Activated T-cell treated with anti-CD3 and anti-CD28 coated beads, Interleukin-2, amount 50 U/mL, for 24 hours (primary cell): ENCODE measurements around the gene CD19.
A peak's percentile ranks its signal among the peaks of the same experiment; 100 is the strongest.
"Not testable (repeated sequence)": the region's sequence is repeated elsewhere in the genome, so short reads cannot be mapped to it uniquely, and the experiment has no call there.

ENCODE experiments used
- DNase-seq: peaks from one replicate; pipeline ENCODE4 v3.0.0-alpha.2; 2020
- H3K27ac Mint-ChIP-seq: 2 replicates; pipeline ENCODE4 v1.8.0; 2020; ENCODE audit warnings: mild to moderate bottlenecking, mixed read lengths
- H3K27me3 Mint-ChIP-seq: 2 replicates; pipeline ENCODE4 v1.8.0; 2020; ENCODE audit warnings: mixed read lengths
- H3K36me3 Mint-ChIP-seq: 2 replicates; pipeline ENCODE4 v1.8.0; 2020; ENCODE audit warnings: low read depth, mixed read lengths
- H3K4me1 Mint-ChIP-seq: 2 replicates; pipeline ENCODE4 v1.8.0; 2020; ENCODE audit warnings: low read depth, mixed read lengths
- H3K4me3 Mint-ChIP-seq: 2 replicates; pipeline ENCODE4 v1.8.0; 2020; ENCODE audit warnings: mild to moderate bottlenecking, moderate library complexity, mixed read lengths
- H3K9me3 Mint-ChIP-seq: 2 replicates; pipeline ENCODE4 v1.8.0; 2020; ENCODE audit warnings: mixed read lengths

Gene CD19

DNA sequence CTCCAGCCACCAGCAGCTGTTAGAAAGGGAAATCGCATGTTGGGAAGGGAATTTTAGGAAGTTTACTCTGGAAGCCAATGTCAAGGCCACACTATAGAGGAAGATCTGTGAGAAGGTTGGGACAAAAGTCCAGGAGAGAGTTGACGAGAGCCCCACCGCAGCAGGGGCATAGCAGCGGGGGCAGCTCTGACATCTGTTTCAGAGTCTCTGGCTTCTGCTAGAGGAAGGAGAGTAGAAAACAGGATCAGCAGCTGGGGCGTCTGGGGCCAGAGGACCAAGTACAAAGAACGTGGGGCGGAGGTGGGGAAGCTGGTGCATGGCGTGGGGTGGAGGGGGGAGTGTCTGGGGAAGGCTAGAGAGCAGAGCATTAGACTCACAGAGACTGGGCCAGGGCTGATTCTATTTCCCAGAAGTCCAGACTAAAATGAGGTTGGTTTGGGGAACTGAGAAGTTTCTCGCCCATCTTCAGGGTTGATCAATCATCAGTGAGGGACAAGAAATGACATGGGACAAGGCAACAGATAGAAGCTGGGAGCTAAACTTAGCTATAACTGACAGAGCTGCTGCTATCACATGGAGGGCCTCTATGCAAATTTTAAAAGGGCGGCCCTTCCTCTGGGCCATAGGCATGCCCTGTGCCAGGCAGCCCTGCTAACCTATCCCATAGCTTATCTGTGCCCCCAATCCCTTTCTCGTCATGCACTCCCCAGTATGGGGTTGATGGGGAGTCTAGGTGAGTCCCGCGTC, 7.9 kb upstream of the CD19 start:
- peak overlapping the region; percentile 90 for H3K4me3 Mint-ChIP-seq
- peaks cover 39% of the 10 kb centered on the region for H3K36me3 Mint-ChIP-seq
- H3K4me1 Mint-ChIP-seq: peaks cover 16% of the 10 kb centered on the region
- H3K27me3 Mint-ChIP-seq: no peaks in the 10 kb centered on the region
- H3K27ac Mint-ChIP-seq: peak overlapping the region; percentile 97
- DNase-seq: no peak
- no peaks in the 10 kb centered on the region for H3K9me3 Mint-ChIP-seq

DNA sequence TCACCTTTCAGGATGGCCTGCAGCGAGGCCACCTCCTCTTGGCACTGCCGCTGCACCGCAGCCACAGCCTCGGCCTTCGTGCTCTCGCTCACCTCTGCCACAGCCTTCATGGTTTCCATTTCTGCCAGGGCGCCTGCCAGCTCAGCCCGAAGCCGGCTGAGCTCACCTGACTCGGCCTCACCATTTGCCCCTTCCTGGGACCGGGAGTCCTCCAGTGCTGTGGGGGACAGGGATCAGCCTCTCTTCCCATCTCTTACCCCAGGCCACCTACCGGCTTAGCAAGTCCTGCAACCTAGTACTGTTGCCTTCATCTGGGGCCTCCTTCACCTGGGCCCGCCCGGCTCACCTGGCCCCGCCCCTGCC, 7.4 kb upstream of the CD19 start:
- Mint-ChIP-seq H3K27me3 (no peaks in the 10 kb centered on the region), H3K36me3 (peaks cover 33% of the 10 kb centered on the region), H3K4me3 (peak overlapping the region; percentile 90), H3K9me3 (no peaks in the 10 kb centered on the region), H3K4me1 (peaks cover 16% of the 10 kb centered on the region), H3K27ac (peak overlapping the region; percentile 97)
- no peak for DNase-seq

DNA sequence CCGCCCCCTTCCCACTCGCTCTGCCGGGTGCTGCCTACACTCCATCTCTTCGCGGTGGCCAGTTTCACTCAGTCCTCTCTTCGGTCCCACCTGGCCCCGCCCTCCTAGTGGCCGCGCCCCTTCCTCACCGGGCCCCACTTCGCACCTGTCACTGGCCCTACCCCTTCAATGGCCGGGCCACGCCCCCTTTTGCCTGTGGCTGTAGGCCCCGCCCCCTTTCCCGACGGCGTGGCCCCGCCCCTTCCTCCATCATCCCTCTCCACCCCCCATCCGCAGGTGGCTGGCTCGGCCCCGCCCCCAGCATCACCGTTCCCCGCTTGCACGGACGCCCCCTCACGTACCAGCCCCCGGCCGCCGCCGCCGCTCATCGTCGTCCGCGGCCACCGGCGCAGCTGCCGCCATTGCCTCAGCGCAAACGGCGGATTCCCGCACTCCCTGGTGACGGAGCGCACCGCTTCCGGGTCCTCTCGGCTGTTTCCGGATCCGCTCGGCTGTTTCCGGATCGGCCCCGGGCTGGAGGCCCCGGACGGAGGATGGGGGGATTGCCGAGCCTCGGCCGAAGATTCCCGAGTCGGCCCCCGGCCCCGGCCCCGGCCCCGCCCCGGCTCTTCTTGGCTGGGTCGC, 6.9 kb upstream of the CD19 start, which contains the start of gene RABEP2:
RABEP2 (minus strand) TSS at position 477 of the 624 bp plus-strand sequence; CDS start at position 402, 75 bp downstream.
- Mint-ChIP-seq H3K4me3 (peak within 1 kb of the TSS; percentile 90), H3K4me1 (peaks cover 16% of the 10 kb centered on the region), H3K9me3 (no peaks in the 10 kb centered on the region), H3K36me3 (peaks cover 29% of the 10 kb centered on the region), H3K27me3 (no peaks in the 10 kb centered on the region), H3K27ac (peak within 1 kb of the TSS; percentile 97)
- peak; percentile 100 for DNase-seq

DNA sequence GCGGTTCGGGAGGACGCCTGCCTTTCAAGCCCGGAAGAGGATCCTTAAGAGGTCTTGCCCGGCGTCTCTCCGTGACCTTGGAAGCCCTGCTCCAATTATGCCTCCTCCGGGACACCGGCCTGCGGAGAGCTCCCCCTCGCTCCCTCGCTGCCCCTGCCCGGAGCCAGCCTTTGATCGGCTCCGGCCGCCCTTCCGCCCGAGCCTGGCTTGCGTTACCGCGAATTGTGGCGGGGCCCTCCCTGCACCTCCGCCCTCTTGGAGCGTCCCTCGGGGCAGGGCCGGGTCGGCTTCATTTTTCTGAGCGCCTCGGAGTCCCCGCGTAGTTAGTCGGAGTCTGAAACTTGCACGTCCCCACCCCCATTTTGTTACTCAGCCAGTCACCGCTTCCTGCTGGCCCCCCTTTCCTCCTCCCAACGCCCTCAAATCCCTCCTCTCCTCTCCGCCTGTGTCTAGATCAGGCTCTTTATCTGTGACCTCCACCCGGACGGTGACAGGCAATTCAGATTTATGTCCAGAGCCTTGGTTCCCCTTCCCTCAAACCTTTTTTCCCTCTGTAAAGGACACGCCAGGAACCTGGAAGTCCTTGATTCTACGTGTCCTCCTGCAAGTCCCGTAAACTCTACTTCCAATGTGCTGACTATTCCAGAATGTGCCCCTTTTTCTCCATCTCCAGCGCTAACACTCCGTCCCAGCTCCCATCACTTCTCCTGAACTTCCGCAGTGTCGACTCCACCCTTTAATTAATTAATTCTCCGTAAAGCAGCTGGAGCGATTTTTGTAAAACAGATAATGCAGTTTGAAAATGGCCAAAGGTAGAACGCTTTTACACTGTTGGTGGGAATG, 6.2 kb upstream of the CD19 start:
- peak; percentile 88 for DNase-seq
- Mint-ChIP-seq H3K36me3 (peaks cover 27% of the 10 kb centered on the region), H3K27ac (peak overlapping the region; percentile 97), H3K4me3 (peak overlapping the region; percentile 90), H3K4me1 (peaks cover 18% of the 10 kb centered on the region), H3K27me3 (no peaks in the 10 kb centered on the region), H3K9me3 (no peaks in the 10 kb centered on the region)

DNA sequence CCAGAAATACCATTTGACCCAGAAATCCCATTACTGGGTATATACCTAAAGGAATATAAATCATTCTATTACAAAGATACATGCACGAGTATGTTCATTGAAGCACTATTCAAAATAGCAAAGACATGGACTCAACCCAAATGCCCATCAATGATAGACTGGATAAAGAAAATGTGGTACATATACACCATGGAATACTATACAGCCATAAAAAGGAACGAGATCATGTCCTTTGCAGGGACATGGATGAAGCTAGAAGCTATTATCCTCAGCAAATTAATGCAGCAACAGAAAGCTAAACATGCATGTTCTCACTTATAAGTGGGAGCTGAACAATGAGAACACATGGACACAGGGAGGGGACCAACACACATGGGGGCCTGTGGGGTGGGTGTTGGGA, 5.5 kb upstream of the CD19 start:
- not testable (repeated sequence) for DNase-seq, H3K9me3 Mint-ChIP-seq, H3K27me3 Mint-ChIP-seq
- peaks cover 24% of the 10 kb centered on the region for H3K36me3 Mint-ChIP-seq
- H3K27ac Mint-ChIP-seq: peak overlapping the region; percentile 97
- H3K4me3 Mint-ChIP-seq: peak overlapping the region; percentile 90
- H3K4me1 Mint-ChIP-seq: peaks cover 23% of the 10 kb centered on the region

DNA sequence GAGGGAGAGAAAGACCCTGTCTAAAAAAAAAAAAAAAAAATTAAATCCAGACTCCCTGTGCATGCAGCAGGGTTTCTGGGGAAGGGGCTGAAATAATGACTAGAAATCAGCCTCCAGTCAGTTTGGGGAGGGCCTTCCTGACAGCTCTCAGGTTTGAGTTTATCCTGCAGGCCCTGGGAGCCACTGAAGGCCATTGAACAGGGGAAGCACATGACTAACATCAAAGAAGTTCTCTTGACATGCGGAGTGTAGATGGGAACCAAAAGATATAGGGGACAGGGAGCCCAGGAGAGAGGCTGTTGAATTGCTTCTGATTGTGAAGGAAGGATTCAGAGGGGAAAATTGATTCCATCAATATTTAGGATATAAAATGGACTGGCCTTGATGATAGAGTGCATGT, 4.0 kb upstream of the CD19 start:
- Mint-ChIP-seq H3K9me3 (no peaks in the 10 kb centered on the region), H3K27ac (no peak overlapping the region), H3K4me1 (peaks cover 23% of the 10 kb centered on the region), H3K36me3 (peaks cover 16% of the 10 kb centered on the region), H3K4me3 (no peak overlapping the region), H3K27me3 (no peaks in the 10 kb centered on the region)
- no peak for DNase-seq

DNA sequence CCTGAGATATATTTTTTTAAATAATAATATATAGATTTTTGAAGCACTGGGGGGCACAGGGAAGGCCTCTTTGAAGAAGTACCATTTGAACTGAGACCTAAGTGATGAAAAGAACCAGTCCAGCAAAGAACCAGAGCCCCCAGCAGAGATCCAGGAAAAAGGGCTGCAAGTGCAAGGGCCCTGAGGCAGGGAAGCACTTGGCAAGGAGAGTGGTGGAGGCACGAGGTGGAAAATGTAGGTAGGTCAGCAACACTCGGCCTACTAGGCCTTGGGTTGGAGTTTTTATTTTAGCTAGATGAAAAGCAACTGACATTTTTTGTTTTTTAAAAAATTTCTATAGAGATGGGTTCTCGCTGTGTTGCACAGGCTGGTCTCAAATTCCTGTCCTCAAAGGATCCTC, 1.6 kb upstream of the CD19 start:
- Mint-ChIP-seq H3K27ac (no peak overlapping the region), H3K27me3 (no peaks in the 10 kb centered on the region), H3K4me3 (no peak overlapping the region), H3K36me3 (peaks cover 6% of the 10 kb centered on the region), H3K9me3 (no peaks in the 10 kb centered on the region), H3K4me1 (peaks cover 14% of the 10 kb centered on the region)
- no peak for DNase-seq

DNA sequence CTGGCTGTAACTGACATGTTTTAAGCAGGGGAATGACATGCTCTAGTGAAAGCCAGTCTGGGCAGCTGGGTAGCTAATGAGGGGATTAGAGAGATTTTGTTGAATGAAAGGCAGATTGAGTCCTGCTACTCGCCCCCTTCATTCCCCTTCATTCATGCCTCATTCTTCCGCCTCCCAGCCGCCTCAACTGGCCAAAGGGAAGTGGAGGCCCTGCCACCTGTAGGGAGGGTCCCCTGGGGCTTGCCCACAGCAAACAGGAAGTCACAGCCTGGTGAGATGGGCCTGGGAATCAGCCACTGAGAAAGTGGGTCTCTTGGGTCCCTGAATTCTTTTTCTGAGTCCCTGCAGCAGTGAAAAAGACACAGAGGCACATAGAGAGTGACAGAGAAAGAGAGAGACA, 1.1 kb upstream of the CD19 start:
- Mint-ChIP-seq H3K4me3 (no peak overlapping the region), H3K27me3 (no peaks in the 10 kb centered on the region), H3K27ac (peak overlapping the region; percentile 57), H3K9me3 (no peaks in the 10 kb centered on the region), H3K36me3 (peaks cover 4% of the 10 kb centered on the region), H3K4me1 (peaks cover 16% of the 10 kb centered on the region)
- DNase-seq: no peak

DNA sequence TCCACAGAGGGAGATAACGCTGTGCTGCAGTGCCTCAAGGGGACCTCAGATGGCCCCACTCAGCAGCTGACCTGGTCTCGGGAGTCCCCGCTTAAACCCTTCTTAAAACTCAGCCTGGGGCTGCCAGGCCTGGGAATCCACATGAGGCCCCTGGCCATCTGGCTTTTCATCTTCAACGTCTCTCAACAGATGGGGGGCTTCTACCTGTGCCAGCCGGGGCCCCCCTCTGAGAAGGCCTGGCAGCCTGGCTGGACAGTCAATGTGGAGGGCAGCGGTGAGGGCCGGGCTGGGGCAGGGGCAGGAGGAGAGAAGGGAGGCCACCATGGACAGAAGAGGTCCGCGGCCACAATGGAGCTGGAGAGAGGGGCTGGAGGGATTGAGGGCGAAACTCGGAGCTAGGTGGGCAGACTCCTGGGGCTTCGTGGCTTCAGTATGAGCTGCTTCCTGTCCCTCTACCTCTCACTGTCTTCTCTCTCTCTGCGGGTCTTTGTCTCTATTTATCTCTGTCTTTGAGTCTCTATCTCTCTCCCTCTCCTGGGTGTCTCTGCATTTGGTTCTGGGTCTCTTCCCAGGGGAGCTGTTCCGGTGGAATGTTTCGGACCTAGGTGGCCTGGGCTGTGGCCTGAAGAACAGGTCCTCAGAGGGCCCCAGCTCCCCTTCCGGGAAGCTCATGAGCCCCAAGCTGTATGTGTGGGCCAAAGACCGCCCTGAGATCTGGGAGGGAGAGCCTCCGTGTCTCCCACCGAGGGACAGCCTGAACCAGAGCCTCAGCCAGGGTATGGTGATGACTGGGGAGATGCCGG, 769 bp downstream of the CD19 start:
- Mint-ChIP-seq H3K27me3 (no peaks in the 10 kb centered on the region), H3K4me1 (peaks cover 20% of the 10 kb centered on the region), H3K27ac (no peak overlapping the region), H3K9me3 (no peaks in the 10 kb centered on the region), H3K4me3 (no peak overlapping the region), H3K36me3 (no peaks in the 10 kb centered on the region)
- no peak for DNase-seq

DNA sequence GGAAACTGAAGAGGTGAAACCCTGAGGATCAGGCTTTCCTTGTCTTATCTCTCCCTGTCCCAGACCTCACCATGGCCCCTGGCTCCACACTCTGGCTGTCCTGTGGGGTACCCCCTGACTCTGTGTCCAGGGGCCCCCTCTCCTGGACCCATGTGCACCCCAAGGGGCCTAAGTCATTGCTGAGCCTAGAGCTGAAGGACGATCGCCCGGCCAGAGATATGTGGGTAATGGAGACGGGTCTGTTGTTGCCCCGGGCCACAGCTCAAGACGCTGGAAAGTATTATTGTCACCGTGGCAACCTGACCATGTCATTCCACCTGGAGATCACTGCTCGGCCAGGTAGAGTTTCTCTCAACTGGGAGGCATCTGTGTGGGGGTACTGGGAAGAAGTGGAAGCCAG, 1.4 kb downstream of the CD19 start:
- Mint-ChIP-seq H3K36me3 (no peaks in the 10 kb centered on the region), H3K4me3 (no peak overlapping the region), H3K27ac (no peak overlapping the region), H3K9me3 (no peaks in the 10 kb centered on the region), H3K4me1 (peaks cover 20% of the 10 kb centered on the region), H3K27me3 (no peaks in the 10 kb centered on the region)
- DNase-seq: no peak

DNA sequence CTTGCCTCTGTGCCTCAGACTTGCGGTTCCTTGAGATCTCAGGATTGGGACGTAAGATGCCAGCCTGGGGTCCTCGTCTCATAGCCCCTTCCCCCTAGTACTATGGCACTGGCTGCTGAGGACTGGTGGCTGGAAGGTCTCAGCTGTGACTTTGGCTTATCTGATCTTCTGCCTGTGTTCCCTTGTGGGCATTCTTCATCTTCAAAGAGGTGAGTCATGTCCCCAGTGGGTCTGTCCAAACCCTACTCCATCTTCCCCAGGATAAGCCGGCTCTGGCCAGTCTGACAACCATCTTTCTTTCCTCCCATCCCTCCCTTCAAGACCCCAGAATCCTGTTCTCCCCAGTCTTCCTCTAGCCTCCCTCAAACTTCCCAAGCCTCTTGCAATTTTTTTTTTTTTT, 3.6 kb downstream of the CD19 start:
- no peaks in the 10 kb centered on the region for H3K27me3 Mint-ChIP-seq
- peak overlapping the region; percentile 32 for H3K4me3 Mint-ChIP-seq
- no peak overlapping the region for H3K27ac Mint-ChIP-seq
- H3K36me3 Mint-ChIP-seq: no peaks in the 10 kb centered on the region
- no peaks in the 10 kb centered on the region for H3K9me3 Mint-ChIP-seq
- peaks cover 20% of the 10 kb centered on the region for H3K4me1 Mint-ChIP-seq
- DNase-seq: no peak

DNA sequence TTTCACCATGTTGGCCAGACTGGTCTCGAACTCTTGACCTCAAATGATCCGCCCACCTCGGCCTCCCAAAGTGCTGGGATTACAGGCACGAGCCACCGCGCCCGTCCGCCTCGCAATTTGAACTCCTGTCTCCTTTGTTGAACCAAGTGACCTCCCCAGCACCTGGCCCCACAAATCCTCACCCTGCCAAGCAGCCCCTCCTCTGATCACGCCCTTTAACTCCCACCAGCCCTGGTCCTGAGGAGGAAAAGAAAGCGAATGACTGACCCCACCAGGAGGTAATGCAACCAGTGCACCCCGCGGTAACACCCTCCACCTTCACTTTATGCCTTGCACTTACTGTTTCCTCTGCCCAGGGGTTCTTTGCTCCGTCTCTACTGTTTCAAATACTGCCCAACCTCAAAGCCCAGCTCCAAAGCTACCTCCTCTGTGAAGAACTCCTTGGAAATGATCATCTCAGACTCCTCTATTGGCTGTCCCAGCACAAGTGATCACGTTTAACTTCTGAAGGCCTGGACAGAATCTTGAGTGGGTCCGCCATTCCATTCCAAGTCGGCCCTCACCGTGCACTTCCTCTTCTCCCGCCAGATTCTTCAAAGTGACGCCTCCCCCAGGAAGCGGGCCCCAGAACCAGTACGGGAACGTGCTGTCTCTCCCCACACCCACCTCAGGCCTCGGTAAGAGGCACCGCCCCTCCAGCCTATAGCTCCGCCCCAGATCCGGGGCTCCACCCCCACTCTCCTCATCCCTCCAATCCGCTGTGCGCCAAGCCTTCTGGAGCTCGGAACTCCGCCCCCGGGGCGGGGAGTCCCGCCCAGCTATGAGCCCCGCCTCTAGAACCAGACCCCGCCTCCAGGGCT, 4.4 kb downstream of the CD19 start:
- Mint-ChIP-seq H3K36me3 (no peaks in the 10 kb centered on the region), H3K4me1 (peaks cover 13% of the 10 kb centered on the region), H3K4me3 (peak overlapping the region; percentile 68), H3K9me3 (no peaks in the 10 kb centered on the region), H3K27ac (peak overlapping the region; percentile 69), H3K27me3 (no peaks in the 10 kb centered on the region)
- peak; percentile 94 for DNase-seq

DNA sequence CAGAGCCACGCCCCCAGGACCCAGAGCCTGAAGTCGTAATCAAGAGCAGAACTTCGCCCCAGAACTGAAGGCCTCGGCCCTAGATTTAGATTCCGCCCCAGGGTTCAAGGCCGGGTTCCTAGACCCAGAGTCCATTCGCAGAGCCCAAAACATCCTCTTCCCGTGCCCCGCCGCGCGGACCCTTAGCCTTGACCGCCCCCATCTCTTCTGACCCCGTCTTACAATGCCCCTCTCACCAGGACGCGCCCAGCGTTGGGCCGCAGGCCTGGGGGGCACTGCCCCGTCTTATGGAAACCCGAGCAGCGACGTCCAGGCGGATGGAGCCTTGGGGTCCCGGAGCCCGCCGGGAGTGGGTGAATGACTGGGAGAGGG, 5.0 kb downstream of the CD19 start:
- no peaks in the 10 kb centered on the region for H3K27me3 Mint-ChIP-seq
- H3K27ac Mint-ChIP-seq: no peak overlapping the region
- DNase-seq: no peak
- no peaks in the 10 kb centered on the region for H3K9me3 Mint-ChIP-seq
- H3K36me3 Mint-ChIP-seq: no peaks in the 10 kb centered on the region
- H3K4me3 Mint-ChIP-seq: peak overlapping the region; percentile 68
- peaks cover 13% of the 10 kb centered on the region for H3K4me1 Mint-ChIP-seq
